B cell (primary cell): Measurements from ENCODE around the gene SLC3A2.

Source experiments
- CTCF ChIP-seq: fragments of 200-600 bp; IDR thresholded peaks from one replicate; pipeline ENCODE4 v1.8.0; 2022; ENCODE audit warnings: antibody characterized with exemption, mild to moderate bottlenecking
- EZH2 ChIP-seq: IDR thresholded peaks from 2 replicates; pipeline ENCODE4 v1.6.1; 2012; ENCODE audit warnings: borderline replicate concordance, low read depth, mild to moderate bottlenecking, moderate library complexity, low read length; ENCODE audit not compliant: insufficient read depth, poor library complexity, severe bottlenecking

GRCh38 chr11:62905927-62906531 lies 25.3 kb downstream of the SLC3A2 start:
- TF ChIP-seq EZH2 (no peak), CTCF (peak; percentile 99)
